Left ventricle myocardium inferior (tissue), 1 donor: ENCODE data around the gene PLXNA4. TPM values are rescaled to one million over a fixed set of nuclear protein-coding genes. Genes with fewer than 3 reads are reported as not detected.

Experiments used
- DNase-seq: peaks from one replicate; pipeline ENCODE4 v3.0.0-alpha.2; 2020
- H3K27ac ChIP-seq: fragments of 200-600 bp; replicated peaks from 2 replicates; pipeline ENCODE4 v1.8.0; 2021
- H3K27me3 ChIP-seq: fragments of 200-600 bp; 2 replicates; pipeline ENCODE4 v1.8.0; 2021; ENCODE audit warnings: low read depth
- H3K36me3 ChIP-seq: fragments of 200-600 bp; 2 replicates; pipeline ENCODE4 v1.8.0; 2021
- H3K4me1 ChIP-seq: fragments of 200-600 bp; 2 replicates; pipeline ENCODE4 v1.8.0; 2021
- H3K4me3 ChIP-seq: fragments of 200-600 bp; 2 replicates; pipeline ENCODE4 v1.8.0; 2021; ENCODE audit warnings: mild to moderate bottlenecking, moderate library complexity
- H3K9me3 ChIP-seq: fragments of 200-600 bp; replicated peaks from 2 replicates; pipeline ENCODE4 v1.8.0; 2021
- intact Hi-C: fragments of 100-400 bp; cut with micrococcal nuclease; formaldehyde crosslinking; loops from one replicate; pipeline ENCODE4 v1.11.0; 2022
- total RNA-seq: library from RNA; stranded (reverse); fragmentation: NEBNext Ultra II Directional; extraction: Animal tissue kit (Norgen Biotek cat#: 25700); gene quantifications from one replicate; pipeline ENCODE4 v1.2.1, GENCODE V29; 2021
- TF ChIP-seq, protein P1 (sequence below): fragments of 200-600 bp; IDR thresholded peaks from 2 replicates; pipeline ENCODE4 v1.8.0; 2021; ENCODE audit warnings: antibody characterized with exemption, mild to moderate bottlenecking, borderline replicate concordance
- donor health status: DM: no; HTN: yes; CAD: no; lungs with severe emphysema.

The PLXNA4 gene
- total RNA-seq, 1 donor from 2014 or later = 18.1 TPM

DNA sequence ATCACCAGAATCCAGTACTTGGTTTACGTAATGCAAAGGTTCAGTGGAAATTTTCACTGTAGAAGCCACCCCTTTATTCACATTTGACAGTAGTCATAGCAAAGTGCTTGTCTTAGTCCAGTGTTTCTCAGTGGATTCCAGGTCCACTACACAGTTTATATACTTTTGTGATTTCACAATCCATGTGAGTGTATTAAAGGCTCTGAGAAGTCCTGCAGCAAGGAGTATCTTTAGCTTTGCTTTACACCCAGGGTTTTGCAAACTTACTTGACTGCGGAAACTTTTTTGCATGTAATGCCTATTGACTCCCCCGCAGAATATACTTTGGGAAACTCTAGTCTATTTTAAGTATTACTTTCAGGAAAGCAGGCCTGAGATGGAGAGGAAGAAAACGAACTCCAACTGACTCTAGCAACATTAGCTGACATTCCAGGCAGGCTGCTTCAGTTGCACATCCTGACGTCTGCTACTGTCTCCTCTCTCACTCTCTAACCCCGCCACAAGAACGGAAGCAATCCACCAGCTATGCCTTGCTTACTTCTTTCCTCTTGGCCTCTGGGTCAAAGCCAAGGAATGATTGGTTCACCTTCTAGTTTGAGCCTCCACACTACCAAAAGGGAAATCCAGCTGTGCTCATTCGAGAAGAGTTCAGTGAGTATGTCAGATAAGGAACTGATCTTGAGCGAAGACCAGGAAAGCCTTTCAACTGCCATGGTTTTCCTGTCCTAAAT lies 6.2 kb downstream of the PLXNA4 start:
- H3K27me3 ChIP-seq = peaks cover 40% of the 10 kb centered on the region
- intact Hi-C loops = no loop called here
- TF ChIP-seq, protein P1, sequence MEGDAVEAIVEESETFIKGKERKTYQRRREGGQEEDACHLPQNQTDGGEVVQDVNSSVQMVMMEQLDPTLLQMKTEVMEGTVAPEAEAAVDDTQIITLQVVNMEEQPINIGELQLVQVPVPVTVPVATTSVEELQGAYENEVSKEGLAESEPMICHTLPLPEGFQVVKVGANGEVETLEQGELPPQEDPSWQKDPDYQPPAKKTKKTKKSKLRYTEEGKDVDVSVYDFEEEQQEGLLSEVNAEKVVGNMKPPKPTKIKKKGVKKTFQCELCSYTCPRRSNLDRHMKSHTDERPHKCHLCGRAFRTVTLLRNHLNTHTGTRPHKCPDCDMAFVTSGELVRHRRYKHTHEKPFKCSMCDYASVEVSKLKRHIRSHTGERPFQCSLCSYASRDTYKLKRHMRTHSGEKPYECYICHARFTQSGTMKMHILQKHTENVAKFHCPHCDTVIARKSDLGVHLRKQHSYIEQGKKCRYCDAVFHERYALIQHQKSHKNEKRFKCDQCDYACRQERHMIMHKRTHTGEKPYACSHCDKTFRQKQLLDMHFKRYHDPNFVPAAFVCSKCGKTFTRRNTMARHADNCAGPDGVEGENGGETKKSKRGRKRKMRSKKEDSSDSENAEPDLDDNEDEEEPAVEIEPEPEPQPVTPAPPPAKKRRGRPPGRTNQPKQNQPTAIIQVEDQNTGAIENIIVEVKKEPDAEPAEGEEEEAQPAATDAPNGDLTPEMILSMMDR = no peak

GRCh38 chr7:132568962-132569361 lies 7.3 kb downstream of the PLXNA4 start:
- no peaks in the 10 kb centered on the region for H3K36me3 ChIP-seq
- H3K27me3 ChIP-seq = peaks cover 37% of the 10 kb centered on the region
- H3K4me1 ChIP-seq = peaks cover 28% of the 10 kb centered on the region
- TF ChIP-seq, protein P1 = no peak
- DNase-seq = no peak
- intact Hi-C loops = no loop called here
- no peaks in the 10 kb centered on the region for H3K9me3 ChIP-seq
- no peak overlapping the region for H3K27ac ChIP-seq
- H3K4me3 ChIP-seq = no peak overlapping the region

More for the DNA sequence above, 6.2 kb downstream of the PLXNA4 start:
- no peak overlapping the region for H3K27ac ChIP-seq
- H3K9me3 ChIP-seq = no peaks in the 10 kb centered on the region
- DNase-seq = no peak
- no peaks in the 10 kb centered on the region for H3K36me3 ChIP-seq
- no peak overlapping the region for H3K4me3 ChIP-seq
- peaks cover 39% of the 10 kb centered on the region for H3K4me1 ChIP-seq

GRCh38 chr7:132565885-132566284 lies 10.4 kb downstream of the PLXNA4 start:
- no peaks in the 10 kb centered on the region for H3K9me3 ChIP-seq
- TF ChIP-seq, protein P1 = no peak
- H3K4me3 ChIP-seq = no peak overlapping the region
- no peak overlapping the region for H3K27ac ChIP-seq
- H3K36me3 ChIP-seq = no peaks in the 10 kb centered on the region
- intact Hi-C loops = no loop called here
- no peak for DNase-seq
- H3K27me3 ChIP-seq = peaks cover 9% of the 10 kb centered on the region
- peaks cover 10% of the 10 kb centered on the region for H3K4me1 ChIP-seq

- intact Hi-C loops = no loop called here
- Histone ChIP-seq H3K4me3 (no peak overlapping the region), H3K4me1 (peaks cover 10% of the 10 kb centered on the region), H3K36me3 (no peaks in the 10 kb centered on the region), H3K27me3 (peaks cover 8% of the 10 kb centered on the region), H3K27ac (no peak overlapping the region), H3K9me3 (no peaks in the 10 kb centered on the region)
- TF ChIP-seq, protein P1 = no peak
- no peak for DNase-seq
Observed at GRCh38 chr7:132565441-132565840, 10.8 kb downstream of the PLXNA4 start.

DNA sequence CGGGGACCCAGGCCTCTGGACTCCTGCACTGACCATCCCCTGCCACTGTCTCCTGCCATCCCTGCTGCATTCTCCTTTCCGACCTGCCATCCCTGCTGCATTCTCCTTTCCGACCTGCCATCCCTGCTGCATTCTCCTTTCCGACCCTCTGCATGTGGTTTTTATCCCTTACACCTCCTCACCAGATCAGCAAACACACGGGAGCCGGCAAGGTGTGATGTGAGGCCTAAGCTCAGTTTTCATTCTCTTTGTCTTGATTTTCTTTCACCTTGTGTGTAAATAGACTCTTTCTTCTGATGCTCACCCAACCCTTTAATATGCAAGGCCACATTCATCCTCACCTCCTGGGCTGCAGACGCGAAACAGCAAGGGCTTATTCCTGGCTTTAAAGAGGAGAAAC lies 11.4 kb downstream of the PLXNA4 start:
- intact Hi-C loops = no loop called here
- peaks cover 8% of the 10 kb centered on the region for H3K27me3 ChIP-seq
- no peaks in the 10 kb centered on the region for H3K36me3 ChIP-seq
- no peak overlapping the region for H3K4me3 ChIP-seq
- H3K27ac ChIP-seq = no peak overlapping the region
- H3K9me3 ChIP-seq = no peaks in the 10 kb centered on the region
- H3K4me1 ChIP-seq = peaks cover 10% of the 10 kb centered on the region
- TF ChIP-seq, protein P1 = no peak
- no peak for DNase-seq
